B cell (primary cell): Measurements from ENCODE around the gene TMX1. TPM values are rescaled to one million over a fixed set of nuclear protein-coding genes. Genes with fewer than 3 reads are reported as not detected.

Experiments used
- ATAC-seq: fragments of 200-7000 bp; cut with Tn5 transposase; one replicate; pipeline ENCODE4 v1.10.0; 2021; ENCODE audit warnings: low read depth, mild to moderate bottlenecking, moderate number of reproducible peaks, moderate library complexity
- CTCF ChIA-PET: fragments of 350-600 bp; sonication (Branson Sonifier 250); formaldehyde crosslinking; loops from one replicate; lab custom pipeline; 2021; ENCODE audit warnings: antibody characterized with exemption, inconsistent platforms; lab: Charles Lee
- POLR2A ChIA-PET: fragments of 350-600 bp; sonication (Branson Sonifier 250); formaldehyde crosslinking; loops from one replicate; lab custom pipeline; 2021; ENCODE audit warnings: antibody characterized with exemption; lab: Charles Lee
- DNase-seq: peaks from one replicate; pipeline ENCODE4 v3.0.0; 2013
- H2AFZ ChIP-seq: 2 replicates; pipeline ENCODE4 v1.6.1; 2012; ENCODE audit warnings: mild to moderate bottlenecking, low read depth, low read length; ENCODE audit not compliant: insufficient read depth, poor library complexity, severe bottlenecking
- H3K27ac ChIP-seq, 2 donors: 1 replicate in 1 of 2; 2 replicates in 1 of 2; pipeline ENCODE4 v1.5.1; 2012 to 2013; ENCODE audit warnings: low read length in 2 of 2, mild to moderate bottlenecking in 2 of 2, moderate library complexity in 1 of 2
- H3K27me3 ChIP-seq, 4 experiments: fragments of 200-600 bp in 1 of 4; sonication (generic) in 1 of 4; replicated peaks in 1 of 4; 1 replicate in 2 of 4; 2 replicates in 2 of 4; pipeline versions ENCODE4 v1.6.1 to v1.7.0; 2013 to 2016; ENCODE audit warnings: low read length in 3 of 4, mild to moderate bottlenecking in 2 of 4, mixed read lengths in 1 of 4, moderate library complexity in 1 of 4; ENCODE audit not compliant: insufficient read depth in 4 of 4, control insufficient read depth in 3 of 4; ENCODE audit errors: control extremely low read depth in 1 of 4
- H3K36me3 ChIP-seq, 2 experiments: replicated peaks in 1 of 2; 1 replicate in 1 of 2; 2 replicates in 1 of 2; pipeline versions ENCODE4 v1.6.1 to v1.7.1; 2013; ENCODE audit warnings: low read length in 1 of 2; ENCODE audit not compliant: insufficient read depth in 2 of 2, control insufficient read depth in 1 of 2; ENCODE audit errors: control extremely low read depth in 1 of 2, extremely low read depth in 1 of 2
- H3K4me1 ChIP-seq, 2 donors: fragments of 200-600 bp in 1 of 2; sonication (generic) in 1 of 2; 1 replicate in 1 of 2; 2 replicates in 1 of 2; pipeline versions ENCODE4 v1.5.1 to v1.6.1; 2013 to 2017; ENCODE audit warnings: low read length in 2 of 2; ENCODE audit not compliant: control insufficient read depth in 2 of 2, insufficient read depth in 2 of 2
- H3K4me2 ChIP-seq: replicated peaks from 2 replicates; pipeline ENCODE3; 2012; ENCODE audit warnings: mild to moderate bottlenecking, low read depth, low read length; ENCODE audit not compliant: poor library complexity, severe bottlenecking
- H3K4me3 ChIP-seq, 5 experiments: fragments of 200-600 bp in 1 of 5; sonication (generic) in 1 of 5; 1 replicate in 3 of 5; 2 replicates in 2 of 5; pipeline versions ENCODE4 v1.5.1 to v1.7.0; 2011 to 2016; ENCODE audit warnings: low read length in 4 of 5, mild to moderate bottlenecking in 4 of 5, low read depth in 2 of 5, control low read depth in 1 of 5, moderate library complexity in 1 of 5; ENCODE audit not compliant: insufficient read depth in 1 of 5; ENCODE audit errors: control extremely low read depth in 1 of 5, extremely low read depth in 1 of 5
- H3K79me2 ChIP-seq: fragments of 200-600 bp; sonication (generic); one replicate; pipeline ENCODE4 v1.6.0; 2016; ENCODE audit warnings: low read length; ENCODE audit not compliant: control insufficient read depth, insufficient read depth
- H3K9ac ChIP-seq: fragments of 200-600 bp; sonication (generic); 2 replicates; pipeline ENCODE4 v1.6.1; 2017; ENCODE audit warnings: mild to moderate bottlenecking, low read length, moderate library complexity
- H3K9me3 ChIP-seq, 3 donors: one replicate each; pipeline versions ENCODE4 v1.6.1 to v1.7.1; 2013; ENCODE audit warnings: low read length in 2 of 3; ENCODE audit not compliant: control insufficient read depth in 2 of 3, insufficient read depth in 1 of 3; ENCODE audit errors: control extremely low read depth in 1 of 3
- H4K20me1 ChIP-seq: 2 replicates; pipeline ENCODE4 v1.6.0; 2012; ENCODE audit warnings: mild to moderate bottlenecking, low read length; ENCODE audit not compliant: insufficient read depth, control insufficient read depth, poor library complexity, severe bottlenecking
- H3K27ac Mint-ChIP-seq: one replicate; pipeline ENCODE4 v1.8.0; 2021; ENCODE audit warnings: mixed read lengths
- H3K27me3 Mint-ChIP-seq: one replicate; pipeline ENCODE4 v1.8.0; 2021; ENCODE audit warnings: mixed read lengths
- H3K4me1 Mint-ChIP-seq: one replicate; pipeline ENCODE4 v1.8.0; 2021; ENCODE audit warnings: mixed read lengths
- H3K4me3 Mint-ChIP-seq: one replicate; pipeline ENCODE4 v1.8.0; 2021; ENCODE audit warnings: mixed read lengths
- H3K9me3 Mint-ChIP-seq: one replicate; pipeline ENCODE4 v1.8.0; 2022; ENCODE audit warnings: mixed read lengths; ENCODE audit not compliant: insufficient read depth
- EZH2 ChIP-seq: IDR thresholded peaks from 2 replicates; pipeline ENCODE4 v1.6.1; 2012; ENCODE audit warnings: borderline replicate concordance, low read depth, mild to moderate bottlenecking, moderate library complexity, low read length; ENCODE audit not compliant: insufficient read depth, poor library complexity, severe bottlenecking
- WGBS: methylation state at CpG from one replicate; pipeline ENCODE4 v1.1.5; 2013; ENCODE audit warnings: missing lambda C conversion rate; ENCODE audit not compliant: insufficient coverage; 5-methylcytosine and 5-hydroxymethylcytosine counted together
- intact Hi-C: fragments of 100-400 bp; cut with micrococcal nuclease; formaldehyde crosslinking; loops from one replicate; pipeline ENCODE4 v1.10.0; 2022
- polyA plus RNA-seq: library from polyadenylated mRNA; depleted of rRNA; stranded (reverse); fragments of >200 nt; gene quantifications from 2 replicates; pipeline ENCODE4 v1.2.3, GENCODE V29; 2012
- total RNA-seq, 2 donors: library from RNA; stranded (reverse); fragments of 120-200 nt in 1 of 2; gene quantifications; 1 replicate in 1 of 2; 2 replicates in 1 of 2; pipeline versions ENCODE4 v1.2.3 to v1.2.4, GENCODE V29; 2013 to 2022
- TF ChIP-seq, protein P1 (sequence below): fragments of 200-600 bp; IDR thresholded peaks from one replicate; pipeline ENCODE4 v1.8.0; 2022; ENCODE audit warnings: antibody characterized with exemption, mild to moderate bottlenecking

Gene TMX1
- total and polyA plus RNA-seq, 2 donors (not counting 1 experiment from before 2014, with no cell fraction given) = 4.8 to 26.4 TPM

GRCh38 chr14:51298895-51299294, 58.8 kb downstream of the TMX1 start:
- Histone ChIP-seq H3K4me2 (no peak overlapping the region), H3K79me2 (no peaks in the 10 kb centered on the region), H3K36me3 (no peaks in the 10 kb centered on the region), H3K4me3 (no peak overlapping the region), H3K9ac (no peak overlapping the region), H3K27ac (no peak overlapping the region), H3K9me3 (no peaks in the 10 kb centered on the region), H3K4me1 (no peaks in the 10 kb centered on the region), H2AFZ (no peak overlapping the region), H4K20me1 (no peaks in the 10 kb centered on the region), H3K27me3 (no peaks in the 10 kb centered on the region)
- TF ChIP-seq EZH2 = no peak
- TF ChIP-seq, protein P1, sequence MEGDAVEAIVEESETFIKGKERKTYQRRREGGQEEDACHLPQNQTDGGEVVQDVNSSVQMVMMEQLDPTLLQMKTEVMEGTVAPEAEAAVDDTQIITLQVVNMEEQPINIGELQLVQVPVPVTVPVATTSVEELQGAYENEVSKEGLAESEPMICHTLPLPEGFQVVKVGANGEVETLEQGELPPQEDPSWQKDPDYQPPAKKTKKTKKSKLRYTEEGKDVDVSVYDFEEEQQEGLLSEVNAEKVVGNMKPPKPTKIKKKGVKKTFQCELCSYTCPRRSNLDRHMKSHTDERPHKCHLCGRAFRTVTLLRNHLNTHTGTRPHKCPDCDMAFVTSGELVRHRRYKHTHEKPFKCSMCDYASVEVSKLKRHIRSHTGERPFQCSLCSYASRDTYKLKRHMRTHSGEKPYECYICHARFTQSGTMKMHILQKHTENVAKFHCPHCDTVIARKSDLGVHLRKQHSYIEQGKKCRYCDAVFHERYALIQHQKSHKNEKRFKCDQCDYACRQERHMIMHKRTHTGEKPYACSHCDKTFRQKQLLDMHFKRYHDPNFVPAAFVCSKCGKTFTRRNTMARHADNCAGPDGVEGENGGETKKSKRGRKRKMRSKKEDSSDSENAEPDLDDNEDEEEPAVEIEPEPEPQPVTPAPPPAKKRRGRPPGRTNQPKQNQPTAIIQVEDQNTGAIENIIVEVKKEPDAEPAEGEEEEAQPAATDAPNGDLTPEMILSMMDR = no peak
- CTCF ChIA-PET = interaction anchor here (1.6 kb wide), 1 partner anchor 14 kb away, joined by 6 read pairs; no protein-coding TSS in a partner anchor
- H3K27me3 Mint-ChIP-seq = peaks cover 4% of the 10 kb centered on the region
- WGBS = 40% methylated on average over 1 of the region's 1 CpG
- peaks cover 7% of the 10 kb centered on the region for H3K4me1 Mint-ChIP-seq
- no peaks in the 10 kb centered on the region for H3K9me3 Mint-ChIP-seq
- intact Hi-C loops = no loop called here
- H3K27ac Mint-ChIP-seq = no peak overlapping the region
- POLR2A ChIA-PET = no interaction called here
- no peak for ATAC-seq
- no peak for DNase-seq
- H3K4me3 Mint-ChIP-seq = no peak overlapping the region

GRCh38 chr14:51302295-51303030, 62.4 kb downstream of the TMX1 start:
- Histone ChIP-seq H3K9ac (no peak overlapping the region), H4K20me1 (no peaks in the 10 kb centered on the region), H3K4me3 (no peak overlapping the region), H3K9me3 (no peaks in the 10 kb centered on the region), H3K27me3 (no peaks in the 10 kb centered on the region), H2AFZ (no peak overlapping the region), H3K4me2 (no peak overlapping the region), H3K27ac (no peak overlapping the region), H3K4me1 (no peaks in the 10 kb centered on the region), H3K79me2 (no peaks in the 10 kb centered on the region), H3K36me3 (no peaks in the 10 kb centered on the region)
- Mint-ChIP-seq H3K27me3 (peaks cover 8% of the 10 kb centered on the region), H3K4me3 (no peak overlapping the region), H3K27ac (no peak overlapping the region), H3K9me3 (no peaks in the 10 kb centered on the region), H3K4me1 (peaks cover 7% of the 10 kb centered on the region)
- no peak for ATAC-seq
- ChIA-PET POLR2A (no interaction called here), CTCF (no interaction called here)
- DNase-seq = no peak
- intact Hi-C loops = no loop called here
- no peak for TF ChIP-seq EZH2
- TF ChIP-seq, protein P1 = no peak
- WGBS = 88% methylated on average over 3 of the region's 3 CpGs
